OCI-M2 (cell line): Measurements from ENCODE around the gene TNK2.

ENCODE experiments used
- DNase-seq: peaks from one replicate; lab custom pipeline; 2025; ENCODE audit not compliant: unreplicated experiment; lab: John Stamatoyannopoulos, UW

TNK2 gene

GRCh38 chr3:195900436-195901355 lies 7.7 kb downstream of the TNK2 start:
- no peak for DNase-seq

DNA sequence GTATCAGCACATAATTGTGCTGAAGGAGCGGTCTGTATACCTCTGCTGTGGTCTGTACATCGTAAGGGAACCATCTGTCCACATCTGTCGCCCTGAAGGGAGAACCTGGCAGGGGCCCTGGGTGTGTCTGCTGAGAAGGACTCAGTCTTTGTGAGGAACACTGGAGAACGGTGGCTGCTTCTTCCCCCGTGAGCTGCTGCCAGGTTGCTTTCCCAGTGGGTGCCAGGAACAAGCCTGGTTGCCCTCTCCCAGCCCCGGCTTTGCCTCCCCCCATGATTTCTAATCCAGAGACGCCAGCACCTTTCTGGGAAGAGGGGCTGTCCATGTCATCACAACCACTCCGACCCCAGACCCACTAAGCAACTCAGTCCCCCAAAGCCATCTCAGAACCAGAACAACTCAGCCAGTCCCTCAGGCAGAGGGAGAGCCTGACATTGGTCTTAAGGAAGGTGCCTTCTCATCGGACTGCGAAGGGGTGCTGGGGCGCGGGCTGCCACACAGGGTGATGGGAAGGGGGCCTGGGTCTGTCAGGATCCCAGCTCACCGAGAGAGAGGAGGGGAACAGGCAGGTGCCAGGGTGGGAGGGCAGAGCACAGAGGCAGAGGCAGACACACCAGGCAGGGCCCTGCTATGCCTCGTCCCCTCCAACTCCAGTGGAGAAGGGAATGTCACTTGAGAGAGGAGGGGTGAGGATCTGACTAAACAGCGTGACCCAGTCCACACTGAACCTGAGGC lies 8.5 kb downstream of the TNK2 start:
- no peak for DNase-seq

- no peak for DNase-seq
Measured at GRCh38 chr3:195897853-195898415, 10.4 kb downstream of the TNK2 start.

DNA sequence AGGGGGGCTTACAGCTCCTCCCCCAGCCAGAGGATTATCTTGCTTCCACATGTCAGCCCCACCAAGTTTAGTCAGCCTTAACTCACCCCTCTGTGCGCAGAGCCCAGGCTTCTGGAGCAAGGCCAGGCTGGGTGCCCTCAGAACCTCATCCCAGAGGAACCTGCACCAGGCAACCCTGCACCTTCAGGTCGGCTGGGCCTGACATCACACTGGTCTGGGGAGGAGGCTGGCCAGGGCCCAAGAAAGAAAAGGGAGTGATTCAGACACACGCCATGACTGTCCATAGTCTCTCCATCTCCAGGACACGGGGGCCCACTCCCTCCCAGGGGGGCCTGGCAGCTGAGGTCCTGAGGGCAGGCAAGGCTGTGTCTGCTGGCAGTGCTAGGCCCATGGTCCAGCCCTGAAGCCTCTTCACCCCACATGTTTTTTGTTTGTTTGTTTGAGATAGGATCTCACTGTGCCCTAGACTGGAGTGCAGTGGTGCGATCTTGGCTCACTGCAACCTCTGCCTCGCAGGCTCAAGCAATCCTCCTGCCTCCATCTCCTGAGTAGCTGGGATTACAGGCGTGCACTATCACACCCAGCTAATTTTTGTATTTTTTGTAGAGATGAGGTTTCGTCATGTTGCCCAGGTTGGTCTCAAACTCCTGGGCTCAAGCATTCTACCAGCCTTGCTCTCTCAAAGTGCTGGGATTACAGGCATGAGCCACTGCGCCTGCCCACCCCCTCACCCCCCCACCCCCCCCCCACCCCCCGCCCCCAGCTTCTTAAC lies 11.1 kb downstream of the TNK2 start:
- no peak for DNase-seq

GRCh38 chr3:195896361-195897080 lies 11.8 kb downstream of the TNK2 start:
- DNase-seq: no peak

DNA sequence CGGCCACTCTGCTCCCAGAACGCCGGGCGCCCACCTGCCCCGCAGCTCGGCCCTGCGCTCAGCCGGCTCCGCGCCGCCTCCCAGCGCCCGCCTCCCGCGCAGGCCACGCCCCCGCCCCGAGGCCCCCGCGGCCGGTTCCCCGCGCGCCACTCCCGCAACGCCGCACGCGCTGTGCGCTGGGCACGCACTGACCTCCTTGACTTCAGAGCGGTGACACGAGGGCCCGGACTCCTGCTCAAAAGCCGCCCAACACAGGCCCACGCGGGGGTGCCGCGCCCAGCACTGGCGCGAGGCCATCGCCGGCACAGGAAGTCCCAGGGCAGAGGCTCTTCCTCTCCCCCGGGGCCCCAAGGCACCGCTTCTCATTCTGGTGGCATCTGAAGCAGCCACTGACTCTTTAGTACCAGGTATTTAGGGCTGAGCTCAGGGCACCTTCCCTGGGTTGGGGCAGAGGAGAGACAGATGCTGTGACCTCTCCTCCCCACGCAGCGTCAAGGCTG lies 12.4 kb downstream of the TNK2 start:
- no peak for DNase-seq

DNA sequence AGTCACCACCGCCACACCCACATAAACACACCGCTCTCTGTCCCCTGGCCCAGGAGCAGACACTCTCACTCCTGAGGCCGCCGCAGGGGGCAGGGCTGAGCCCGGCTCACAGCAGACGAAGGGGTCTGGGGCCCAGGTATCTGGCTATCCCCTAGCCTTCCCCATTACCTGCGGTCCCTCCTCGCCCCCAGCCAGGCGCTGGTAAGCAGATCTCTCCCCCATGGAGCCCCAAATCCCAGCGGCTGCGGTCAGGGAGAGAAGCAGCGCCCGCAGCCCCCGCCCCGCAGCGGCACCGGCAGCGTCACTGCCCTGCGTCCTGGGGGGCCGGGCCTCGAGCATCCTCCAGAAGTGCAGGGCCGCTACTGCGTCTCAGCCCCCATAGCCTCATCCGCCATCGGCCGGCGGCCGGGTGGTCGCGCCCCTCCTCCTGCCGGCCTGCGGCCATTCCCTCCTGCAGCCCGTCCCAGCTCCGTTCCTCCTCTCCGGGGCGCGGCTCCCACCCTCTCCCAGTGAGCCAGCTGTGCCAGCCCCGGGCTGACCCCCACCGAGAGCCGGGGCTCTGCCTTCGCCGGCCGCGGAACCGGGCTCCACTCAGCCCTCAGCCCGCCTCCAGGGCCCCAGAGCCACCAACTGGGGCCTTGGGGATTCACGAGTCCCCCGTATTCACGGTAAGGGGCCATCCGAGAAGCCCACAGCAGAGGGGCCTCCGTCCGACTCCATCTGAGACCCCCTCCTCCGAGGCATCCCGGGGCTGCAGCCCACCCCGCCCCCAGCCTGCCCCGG lies 13.1 kb downstream of the TNK2 start:
- no peak for DNase-seq

DNA sequence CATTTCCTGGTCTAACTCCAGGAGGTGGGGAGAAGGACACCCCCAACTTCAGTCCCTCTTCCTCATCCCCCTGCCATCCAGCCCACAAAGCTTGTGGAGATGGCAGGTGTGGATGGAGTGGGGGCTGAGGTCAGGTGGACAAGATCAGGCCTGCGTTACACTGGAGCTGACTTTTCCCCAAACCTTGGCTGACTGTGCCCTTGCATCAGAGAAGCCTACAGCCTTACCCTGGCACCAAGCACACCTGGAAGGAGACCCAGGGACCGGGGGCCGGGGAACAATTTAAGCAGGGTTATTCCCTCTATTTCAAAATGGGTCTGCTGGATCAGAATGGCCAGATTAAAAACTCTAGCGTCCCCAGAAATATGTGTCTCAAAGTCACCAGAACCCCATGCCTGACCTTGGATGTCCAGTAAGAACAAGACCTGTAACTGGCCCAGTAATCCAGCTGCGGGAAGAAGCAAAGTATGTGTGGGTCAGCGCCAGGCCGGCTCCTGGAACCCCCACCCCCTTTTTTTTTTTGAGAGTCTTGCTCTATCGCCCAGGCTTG lies 14.4 kb downstream of the TNK2 start:
- no peak for DNase-seq

GRCh38 chr3:195893516-195893915 lies 14.8 kb downstream of the TNK2 start:
- no peak for DNase-seq

GRCh38 chr3:195893044-195893395 lies 15.3 kb downstream of the TNK2 start:
- DNase-seq: no peak

DNA sequence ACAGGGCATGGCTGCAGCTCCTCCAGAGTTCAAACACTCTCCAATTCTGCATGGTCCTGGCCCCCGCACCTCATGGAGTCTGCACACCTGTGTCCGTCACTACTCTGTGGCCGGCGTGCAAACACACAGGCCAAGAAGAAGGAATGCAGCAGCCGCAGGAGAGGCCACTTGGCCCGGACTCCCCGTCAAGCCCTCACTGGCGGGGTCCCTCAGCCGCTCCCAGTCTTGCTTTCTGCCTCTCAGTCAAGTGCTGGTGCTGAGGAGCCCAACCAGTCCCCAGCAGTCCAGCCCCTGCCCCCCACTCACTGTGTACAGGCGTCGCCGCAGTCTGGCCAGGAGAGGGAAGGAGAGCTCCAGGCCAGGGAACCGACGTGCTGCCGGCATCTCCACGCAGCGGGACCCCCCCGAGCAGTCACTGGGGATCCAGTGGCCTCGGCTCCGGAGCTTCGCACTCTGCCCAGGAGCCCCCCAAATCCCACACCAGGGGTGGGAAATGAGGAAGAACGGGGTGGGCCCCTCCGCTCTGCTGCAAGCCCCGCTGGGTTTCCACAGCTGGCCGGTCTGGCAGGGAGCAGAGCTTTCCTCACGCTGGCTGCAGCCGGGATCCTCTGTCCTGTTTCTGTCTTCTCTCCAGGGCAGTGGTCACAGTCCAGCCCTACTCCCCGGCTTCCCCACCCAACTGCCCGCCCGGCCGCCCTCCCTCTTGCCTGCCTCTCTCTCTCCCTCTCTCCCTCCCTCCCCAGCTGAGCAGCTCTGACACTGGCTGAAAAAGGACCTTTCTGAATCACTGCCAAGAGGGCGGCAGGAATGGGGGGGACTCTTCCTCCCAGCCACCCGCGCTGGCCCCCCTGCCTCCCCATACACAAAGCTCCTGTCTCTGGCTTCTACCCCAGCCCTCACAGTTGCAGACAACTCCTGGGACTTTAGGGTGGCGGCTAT lies 16.0 kb downstream of the TNK2 start:
- DNase-seq: no peak

DNA sequence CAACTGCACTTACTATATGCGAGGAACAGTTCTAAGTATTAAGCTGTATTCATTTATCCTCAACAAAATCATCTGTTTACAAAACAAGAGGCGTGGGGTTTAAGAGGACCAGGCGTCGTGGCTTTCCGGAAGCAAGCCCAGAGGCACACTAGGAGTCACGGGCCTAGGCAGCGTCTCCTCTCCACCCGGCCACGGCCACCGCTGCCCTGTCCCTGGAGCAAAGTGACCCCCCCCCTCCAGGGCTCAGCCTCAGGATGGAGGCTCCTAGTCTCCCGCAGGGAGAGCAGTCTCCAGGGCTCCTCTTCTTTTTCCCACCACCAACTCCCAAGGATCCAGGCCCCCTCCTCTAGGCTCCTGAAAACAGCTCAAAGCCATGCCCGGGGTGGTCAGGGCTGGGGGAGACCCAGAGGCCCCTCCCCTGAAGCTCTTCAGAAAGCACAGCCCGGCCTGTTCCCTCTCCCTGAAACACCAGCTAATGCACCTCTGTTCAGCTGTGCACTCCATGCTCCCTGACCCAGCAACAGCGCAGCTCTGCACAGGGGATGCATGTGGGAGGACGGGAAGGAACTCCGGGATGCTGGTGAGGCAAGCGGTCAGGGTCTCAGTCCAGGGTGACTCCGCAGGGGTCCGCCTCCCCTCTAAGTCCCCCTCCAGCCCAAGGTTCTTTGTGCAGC lies 16.8 kb downstream of the TNK2 start:
- DNase-seq: no peak

GRCh38 chr3:195889870-195890295 lies 18.5 kb downstream of the TNK2 start:
- no peak for DNase-seq

DNA sequence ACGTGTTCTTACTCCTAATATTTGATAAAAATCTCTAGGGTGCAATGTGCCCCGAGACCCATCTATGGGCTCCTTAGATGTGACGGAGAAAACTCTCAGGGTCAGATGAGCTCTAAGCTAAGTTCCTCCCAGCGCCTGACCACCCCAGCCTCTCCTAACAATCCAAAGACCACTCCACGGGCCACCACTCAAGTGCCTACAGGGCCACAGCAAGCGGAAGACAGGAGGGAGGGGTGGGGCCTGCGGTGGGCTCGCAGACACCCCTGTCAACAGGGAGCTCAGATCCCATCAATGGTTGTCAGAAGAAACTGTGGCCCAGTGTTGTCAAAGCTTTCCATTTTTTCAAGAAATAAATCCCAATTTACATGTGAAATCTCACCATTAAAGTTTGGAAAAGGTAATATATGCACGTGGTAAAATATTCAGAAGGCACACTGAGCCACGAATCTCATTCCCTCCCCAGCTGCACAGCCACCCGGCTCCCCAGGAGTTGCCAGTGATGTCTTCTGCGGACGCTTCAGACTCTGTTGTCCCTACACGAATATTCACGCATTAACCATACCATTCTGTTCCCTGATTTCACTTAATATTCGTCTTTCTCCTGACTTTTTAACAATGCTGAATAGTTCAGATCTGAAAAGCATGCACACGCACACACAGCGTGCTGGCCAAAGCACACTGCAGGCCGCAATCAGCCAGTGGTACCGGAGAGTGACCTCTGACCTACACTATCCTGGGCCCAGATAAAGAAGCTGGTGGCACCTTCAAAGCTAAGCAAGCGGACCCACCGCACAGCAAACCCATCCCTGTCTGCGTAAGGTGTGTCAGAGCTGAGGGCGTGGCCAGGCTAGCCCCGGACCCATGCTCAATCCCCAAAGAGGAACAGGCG lies 19.1 kb downstream of the TNK2 start:
- no peak for DNase-seq

- no peak for DNase-seq
Measured at GRCh38 chr3:195888311-195888761, 20.0 kb downstream of the TNK2 start.

- no peak for DNase-seq
Measured at GRCh38 chr3:195887670-195888069, 20.7 kb downstream of the TNK2 start.
